ENCODE data around the gene TTC21B. TPM values are rescaled to one million over a fixed set of nuclear protein-coding genes. Genes with fewer than 3 reads are reported as not detected.

The TTC21B gene
- total RNA-seq, 2 experiments from 2014 or later, result 26.2 to 29.8 TPM

GRCh38 chr2:165877565-165878550 is 75.7 kb downstream of the TTC21B start:
- H3K4me3 ChIP-seq (ENCODE audit: low read depth, low read length, poor library complexity, severe bottlenecking), result no peak overlapping the region
- H3K27ac ChIP-seq (ENCODE audit: low read depth, low read length, poor library complexity, severe bottlenecking), result no peak overlapping the region
- no peak overlapping the region for H3K4me2 ChIP-seq (ENCODE audit: low read length)
- H2AFZ ChIP-seq (ENCODE audit: low read length), result no peak overlapping the region
- BruUV-seq (replicated peaks), result no TSS peak
- DNase-seq (ENCODE audit: low spot score), result no peak
- ChIA-PET POLR2A (interaction anchor here (1.7 kb wide), 1 partner anchor 13 kb away, joined by 3 read pairs; no protein-coding TSS in a partner anchor), CTCF (ENCODE audit: unreplicated experiment) (no interaction called here)
- no peaks in the 10 kb centered on the region for H3K9me3 ChIP-seq (ENCODE audit: low read length)
- TF ChIP-seq CTCF (conservative IDR thresholded peaks at IDR 0.05; ENCODE audit: low read length), result no peak
- no peak for TF ChIP-seq EZH2phosphoT487 (IDR thresholded peaks at IDR 0.05; ENCODE audit: borderline replicate concordance, low read depth, low read length)
- H3K79me2 ChIP-seq (ENCODE audit: insufficient read depth, low read depth, low read length), result no peaks in the 10 kb centered on the region
- intact Hi-C loops (cut with micrococcal nuclease; ENCODE audit: unreplicated experiment), result loop anchor here (5.0 kb wide), 1 partner anchor 74 kb away; the partner anchor contains the start of gene TTC21B
- H3K36me3 ChIP-seq (ENCODE audit: insufficient read depth, low read length), result peaks cover 30% of the 10 kb centered on the region
- no peaks in the 10 kb centered on the region for H4K20me1 ChIP-seq (ENCODE audit: insufficient read depth, low read length)
- H3K9me2 ChIP-seq (ENCODE audit: insufficient read depth, low read length), result no peaks in the 10 kb centered on the region
- H3K4me1 ChIP-seq (ENCODE audit: insufficient read depth, low read length, poor library complexity, severe bottlenecking), result peaks cover 6% of the 10 kb centered on the region

GRCh38 chr2:165876712-165877111 is 76.9 kb downstream of the TTC21B start:
- Histone ChIP-seq H4K20me1 (ENCODE audit: insufficient read depth, low read length) (no peaks in the 10 kb centered on the region), H3K4me2 (ENCODE audit: low read length) (no peak overlapping the region), H3K27ac (ENCODE audit: low read depth, low read length, poor library complexity, severe bottlenecking) (no peak overlapping the region), H3K9me2 (ENCODE audit: insufficient read depth, low read length) (no peaks in the 10 kb centered on the region), H3K4me1 (ENCODE audit: insufficient read depth, low read length, poor library complexity, severe bottlenecking) (peaks cover 6% of the 10 kb centered on the region), H2AFZ (ENCODE audit: low read length) (no peak overlapping the region), H3K9me3 (ENCODE audit: low read length) (no peaks in the 10 kb centered on the region), H3K4me3 (ENCODE audit: low read depth, low read length, poor library complexity, severe bottlenecking) (no peak overlapping the region), H3K36me3 (ENCODE audit: insufficient read depth, low read length) (peaks cover 24% of the 10 kb centered on the region), H3K79me2 (ENCODE audit: insufficient read depth, low read depth, low read length) (no peaks in the 10 kb centered on the region)
- DNase-seq (ENCODE audit: low spot score), result no peak
- no TSS peak for BruUV-seq (replicated peaks)
- ChIA-PET POLR2A (interaction anchor here (1.7 kb wide), 1 partner anchor 12 kb away, joined by 3 read pairs; no protein-coding TSS in a partner anchor), CTCF (ENCODE audit: unreplicated experiment) (no interaction called here)
- TF ChIP-seq CTCF (conservative IDR thresholded peaks at IDR 0.05; ENCODE audit: low read length) (no peak), EZH2phosphoT487 (IDR thresholded peaks at IDR 0.05; ENCODE audit: borderline replicate concordance, low read depth, low read length) (no peak)
- intact Hi-C loops (cut with micrococcal nuclease; ENCODE audit: unreplicated experiment), result loop anchor here (5.0 kb wide), 1 partner anchor 76 kb away; the partner anchor contains the start of gene TTC21B

Measured in OCI-LY7 (cell line).